GM12878 (cell line): ENCODE measurements around the gene APOBEC3B. TPM values are rescaled to one million over a fixed set of nuclear protein-coding genes. Genes with fewer than 3 reads are reported as not detected.

Experiments used
- ATAC-seq: fragments of 200-7000 bp; cut with Tn5 transposase; 3 replicates; pipeline ENCODE4 v1.9.1; 2020; ENCODE audit warnings: mild to moderate bottlenecking, moderate library complexity
- BruUV-seq: library from RNA; stranded (reverse); fragments of 400-500 nt; replicated peaks from 2 replicates; lab custom pipeline; 2021; lab: Mats Ljungman, UMichigan
- CTCF ChIA-PET: fragments of 300-600 bp; sonication (Branson Sonifier 250); formaldehyde crosslinking; extraction: SDS; loops from one replicate; lab custom pipeline; 2021; ENCODE audit warnings: inconsistent platforms; lab: Yijun Ruan, JAX
- POLR2A ChIA-PET: fragments of 350-600 bp; formaldehyde crosslinking; extraction: SDS; loops from one replicate; lab custom pipeline; 2021; ENCODE audit warnings: inconsistent platforms; lab: Charles Lee
- RAD21 ChIA-PET: fragments of 300-600 bp; sonication (Branson Sonifier 250); formaldehyde crosslinking; loops from one replicate; lab custom pipeline; 2023; ENCODE audit warnings: antibody characterized with exemption; ENCODE audit not compliant: unreplicated experiment; lab: Charles Lee
- SMC1A ChIA-PET: fragments of 300-600 bp; sonication (Branson Sonifier 250); formaldehyde crosslinking; loops from one replicate; lab custom pipeline; 2023; ENCODE audit not compliant: unreplicated experiment, uncharacterized antibody; lab: Charles Lee
- DNase-seq: peaks from one replicate; pipeline ENCODE4 v3.0.0-alpha.2; 2011; ENCODE audit warnings: low read depth, low spot score
- FAIRE-seq: peaks from 3 replicates; lab custom pipeline; 2011; peaks lifted over from hg19 to GRCh38; lab: Jason Lieb, UNC
- H2AFZ ChIP-seq: 2 replicates; pipeline ENCODE4 v1.6.0; 2011; ENCODE audit warnings: low read depth, low read length, control low read depth; ENCODE audit not compliant: control insufficient read depth
- H3K27ac ChIP-seq: 2 replicates; pipeline ENCODE4 v1.5.1; 2011; ENCODE audit warnings: control low read depth; ENCODE audit not compliant: control insufficient read depth, insufficient read depth
- H3K27me3 ChIP-seq, 2 experiments: replicated peaks in 1 of 2; 2 replicates each; pipeline versions ENCODE4 v1.6.0 to v1.6.1; 2011; ENCODE audit warnings: low read length in 1 of 2; ENCODE audit not compliant: control insufficient read depth in 2 of 2, insufficient read depth in 2 of 2
- H3K36me3 ChIP-seq, 2 experiments: 2 replicates each; pipeline ENCODE4 v1.5.1; 2011; ENCODE audit warnings: low read length in 1 of 2; ENCODE audit not compliant: control insufficient read depth in 2 of 2, insufficient read depth in 2 of 2
- H3K4me1 ChIP-seq: 2 replicates; pipeline ENCODE4 v1.6.1; 2011; ENCODE audit warnings: mild to moderate bottlenecking, low read length, moderate library complexity, mixed read lengths; ENCODE audit not compliant: control insufficient read depth, insufficient read depth
- H3K4me2 ChIP-seq: 2 replicates; pipeline ENCODE4 v1.6.0; 2011; ENCODE audit warnings: control low read depth; ENCODE audit not compliant: control insufficient read depth, insufficient read depth
- H3K4me3 ChIP-seq: fragments of 200-600 bp; sonication (generic); 2 replicates; pipeline ENCODE4 v1.5.1; 2016
- H3K79me2 ChIP-seq: 2 replicates; pipeline ENCODE4 v1.6.0; 2011; ENCODE audit warnings: low read length; ENCODE audit not compliant: control insufficient read depth, insufficient read depth
- H3K9ac ChIP-seq: 2 replicates; pipeline ENCODE4 v1.8.0; 2011; ENCODE audit warnings: low read length, control low read depth, mixed read lengths; ENCODE audit not compliant: control insufficient read depth, insufficient read depth
- H3K9me3 ChIP-seq: replicated peaks from 3 replicates; pipeline ENCODE4 v1.5.1; 2011; ENCODE audit warnings: mild to moderate bottlenecking, low read length; ENCODE audit not compliant: control insufficient read depth, insufficient read depth
- H4K20me1 ChIP-seq: 2 replicates; pipeline ENCODE4 v1.6.0; 2011; ENCODE audit not compliant: control insufficient read depth, insufficient read depth
- CHD1 ChIP-seq: IDR thresholded peaks from 2 replicates; pipeline ENCODE4 v1.6.1; 2012; ENCODE audit warnings: low read depth, low read length, improper control_type of control experiment
- EED ChIP-seq: sonication (generic); IDR thresholded peaks from 2 replicates; pipeline ENCODE4 v1.6.1; 2016; ENCODE audit warnings: antibody characterized with exemption, low read depth
- RB1 ChIP-seq: fragments of 450-650 bp; formaldehyde crosslinking; IDR thresholded peaks from 2 replicates; pipeline ENCODE4 v1.6.1; 2017; ENCODE audit warnings: mild to moderate bottlenecking, borderline replicate concordance
- SIX5 ChIP-seq: IDR thresholded peaks from 2 replicates; pipeline ENCODE4 v1.6.1; 2011; ENCODE audit warnings: mild to moderate bottlenecking, low read depth, low read length, moderate library complexity; ENCODE audit not compliant: severe bottlenecking
- ZNF207 ChIP-seq: fragments of 450-650 bp; IDR thresholded peaks from 2 replicates; pipeline ENCODE4 v1.6.1; 2014; ENCODE audit warnings: antibody characterized with exemption, mild to moderate bottlenecking, borderline replicate concordance
- WGBS: methylation state at CpG from one replicate; pipeline ENCODE4 v1.1.6; 2016; ENCODE audit warnings: low lambda C conversion rate; ENCODE audit not compliant: insufficient replicate concordance, insufficient coverage; ENCODE audit errors: missing lambda C conversion rate; 5-methylcytosine and 5-hydroxymethylcytosine counted together
- in situ Hi-C: fragments of 300-500 bp; cut with MboI; formaldehyde crosslinking; loops from 9 replicates; pipeline ENCODE4 v1.14.3; 2018; ENCODE audit warnings: mixed read lengths
- intact Hi-C: fragments of 100-400 bp; cut with micrococcal nuclease; formaldehyde crosslinking; loops from one replicate; pipeline ENCODE4 v1.14.2; 2022; ENCODE audit not compliant: unreplicated experiment
- polyA plus RNA-seq, 11 experiments: library from polyadenylated mRNA; depleted of rRNA in 4 of 11; unstranded in 6 of 11; stranded (reverse) in 5 of 11; fragments of >200 nt; fragmentation: Nextera tagmentation in 4 of 11; fragmentation: Illumina TruSeq in 1 of 11; extraction: Ambion mirVana in 4 of 11; extraction: Trizol in 1 of 11; gene quantifications; 1 replicate in 1 of 11; 2 replicates in 10 of 11; pipeline versions ENCODE4 v1.2.1 to v1.2.3, GENCODE V29; 2011 to 2016; ENCODE audit warnings: inconsistent platforms in 2 of 11, missing spikeins in 2 of 11, low read depth in 1 of 11
- total RNA-seq, 4 experiments: library from RNA; depleted of rRNA in 3 of 4; stranded (reverse); fragments of >200 nt in 3 of 4; fragmentation: Illumina TruSeq in 1 of 4; extraction: Trizol in 1 of 4; gene quantifications; 2 replicates each; pipeline versions ENCODE4 v1.2.1 to v1.2.3, GENCODE V29; 2013 to 2021
- TF ChIP-seq, protein P1 (sequence below): IDR thresholded peaks from 2 replicates; pipeline ENCODE4 v1.6.1; 2011; ENCODE audit warnings: borderline replicate concordance, low read depth, mild to moderate bottlenecking, moderate library complexity, mixed read lengths, low read length; ENCODE audit not compliant: insufficient read depth; ENCODE audit errors: extremely low read length

The APOBEC3B gene
- total and polyA plus RNA-seq, 10 of the 15 experiments (the other 5 are each of a cell fraction or from before 2014, with no cell fraction given) = 2.4 to 75.1 (median 30.9) TPM

DNA sequence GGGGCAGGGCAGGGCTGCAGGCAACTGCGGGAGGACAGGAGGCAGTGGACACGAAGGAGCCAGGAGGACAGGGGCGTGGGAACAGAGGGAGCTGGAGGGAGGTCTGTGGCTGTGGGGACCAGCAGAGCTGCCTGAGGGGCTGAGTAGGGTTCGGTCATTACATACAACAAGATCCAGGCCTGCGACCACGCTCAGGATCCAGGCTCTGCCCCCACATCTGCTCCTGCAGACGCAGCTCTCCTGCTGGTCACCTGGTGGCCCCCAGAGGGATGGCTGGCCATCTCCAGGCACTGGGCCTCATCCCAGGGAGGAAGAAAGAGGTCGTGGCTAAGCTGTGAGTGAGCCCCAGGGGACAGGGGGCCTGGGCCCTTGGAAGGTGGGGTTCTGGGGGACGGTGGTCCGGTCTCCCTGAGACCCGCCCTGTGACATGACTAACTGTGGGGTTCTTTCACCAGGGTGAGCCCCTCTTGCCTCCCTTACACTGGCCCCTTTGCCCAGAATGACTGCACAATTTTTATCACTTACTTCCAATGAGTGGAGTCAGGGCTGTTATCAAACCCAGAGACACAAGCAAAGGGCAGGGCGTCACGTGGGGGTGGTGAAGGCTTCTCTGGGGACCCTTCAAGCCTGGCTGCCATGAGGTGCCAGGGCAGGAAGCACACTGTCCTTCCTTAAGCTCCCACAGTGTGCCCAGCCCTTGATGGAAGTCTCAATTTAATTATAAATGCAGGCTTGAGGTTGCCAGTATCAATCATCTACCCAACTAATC, 31.4 kb upstream of the APOBEC3B start:
- H3K9ac ChIP-seq = no peak overlapping the region
- H3K27ac ChIP-seq = no peak overlapping the region
- FAIRE-seq = no peak
- CTCF ChIA-PET = interaction anchor here (1.3 to 6.4 kb wide), 4 partner anchors 9 to 81 kb away, joined by 3 to 41 read pairs (median 14); no protein-coding TSS in a partner anchor
- no peak overlapping the region for H3K4me3 ChIP-seq
- peaks cover 30% of the 10 kb centered on the region for H3K4me1 ChIP-seq
- no peaks in the 10 kb centered on the region for H3K27me3 ChIP-seq
- H2AFZ ChIP-seq = no peak overlapping the region
- POLR2A ChIA-PET = interaction anchor here (1.5 kb wide), 1 partner anchor 18 kb away, joined by 3 read pairs; no protein-coding TSS in a partner anchor
- 50% methylated on average over 13 of the region's 13 CpGs for WGBS
- ATAC-seq = no peak
- H4K20me1 ChIP-seq = no peaks in the 10 kb centered on the region
- RAD21 ChIA-PET = interaction anchor here (1.3 kb wide), 1 partner anchor 8 kb away, joined by 4 read pairs; no protein-coding TSS in a partner anchor
- H3K9me3 ChIP-seq = no peaks in the 10 kb centered on the region
- H3K79me2 ChIP-seq = no peaks in the 10 kb centered on the region
- SMC1A ChIA-PET = interaction anchor here (1.1 to 2.4 kb wide), 4 partner anchors 8 to 77 kb away, joined by 3 to 8 read pairs (median 6); no protein-coding TSS in a partner anchor
- no peaks in the 10 kb centered on the region for H3K36me3 ChIP-seq
- no peak overlapping the region for H3K4me2 ChIP-seq
- no TSS peak for BruUV-seq
- in situ Hi-C loops (no loop called here), intact Hi-C loops (no loop called here)
- TF ChIP-seq SIX5 = no peak
- TF ChIP-seq, protein P1, sequence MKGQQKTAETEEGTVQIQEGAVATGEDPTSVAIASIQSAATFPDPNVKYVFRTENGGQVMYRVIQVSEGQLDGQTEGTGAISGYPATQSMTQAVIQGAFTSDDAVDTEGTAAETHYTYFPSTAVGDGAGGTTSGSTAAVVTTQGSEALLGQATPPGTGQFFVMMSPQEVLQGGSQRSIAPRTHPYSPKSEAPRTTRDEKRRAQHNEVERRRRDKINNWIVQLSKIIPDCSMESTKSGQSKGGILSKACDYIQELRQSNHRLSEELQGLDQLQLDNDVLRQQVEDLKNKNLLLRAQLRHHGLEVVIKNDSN = peak; percentile 42
- no peak for TF ChIP-seq CHD1
- TF ChIP-seq EED = no peak
- no peak for TF ChIP-seq RB1
- no peak for TF ChIP-seq ZNF207
- DNase-seq = no peak
